ENCODE measurements around the gene NONO. TPM values are rescaled to one million over a fixed set of nuclear protein-coding genes. Genes with fewer than 3 reads are reported as not detected.

The NONO gene, protein sequence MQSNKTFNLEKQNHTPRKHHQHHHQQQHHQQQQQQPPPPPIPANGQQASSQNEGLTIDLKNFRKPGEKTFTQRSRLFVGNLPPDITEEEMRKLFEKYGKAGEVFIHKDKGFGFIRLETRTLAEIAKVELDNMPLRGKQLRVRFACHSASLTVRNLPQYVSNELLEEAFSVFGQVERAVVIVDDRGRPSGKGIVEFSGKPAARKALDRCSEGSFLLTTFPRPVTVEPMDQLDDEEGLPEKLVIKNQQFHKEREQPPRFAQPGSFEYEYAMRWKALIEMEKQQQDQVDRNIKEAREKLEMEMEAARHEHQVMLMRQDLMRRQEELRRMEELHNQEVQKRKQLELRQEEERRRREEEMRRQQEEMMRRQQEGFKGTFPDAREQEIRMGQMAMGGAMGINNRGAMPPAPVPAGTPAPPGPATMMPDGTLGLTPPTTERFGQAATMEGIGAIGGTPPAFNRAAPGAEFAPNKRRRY
- total RNA-seq (318 and 330 TPM in 2 replicates), polyA plus RNA-seq (175 and 204 TPM in 2 replicates)

- peak within 1 kb of the TSS; percentile 66 for H2AFZ ChIP-seq
- peak within 1 kb of the TSS; percentile 91 for H3K27ac ChIP-seq
- peak within 1 kb of the TSS; percentile 77 for H3K4me2 ChIP-seq
- H3K9me2 ChIP-seq (replicated peaks; ENCODE audit: insufficient read depth): no peaks in the 10 kb centered on the region
- H4K20me1 ChIP-seq (ENCODE audit: insufficient read depth, poor library complexity, severe bottlenecking): peaks cover 45% of the 10 kb centered on the region
- TF ChIP-seq, protein P1, sequence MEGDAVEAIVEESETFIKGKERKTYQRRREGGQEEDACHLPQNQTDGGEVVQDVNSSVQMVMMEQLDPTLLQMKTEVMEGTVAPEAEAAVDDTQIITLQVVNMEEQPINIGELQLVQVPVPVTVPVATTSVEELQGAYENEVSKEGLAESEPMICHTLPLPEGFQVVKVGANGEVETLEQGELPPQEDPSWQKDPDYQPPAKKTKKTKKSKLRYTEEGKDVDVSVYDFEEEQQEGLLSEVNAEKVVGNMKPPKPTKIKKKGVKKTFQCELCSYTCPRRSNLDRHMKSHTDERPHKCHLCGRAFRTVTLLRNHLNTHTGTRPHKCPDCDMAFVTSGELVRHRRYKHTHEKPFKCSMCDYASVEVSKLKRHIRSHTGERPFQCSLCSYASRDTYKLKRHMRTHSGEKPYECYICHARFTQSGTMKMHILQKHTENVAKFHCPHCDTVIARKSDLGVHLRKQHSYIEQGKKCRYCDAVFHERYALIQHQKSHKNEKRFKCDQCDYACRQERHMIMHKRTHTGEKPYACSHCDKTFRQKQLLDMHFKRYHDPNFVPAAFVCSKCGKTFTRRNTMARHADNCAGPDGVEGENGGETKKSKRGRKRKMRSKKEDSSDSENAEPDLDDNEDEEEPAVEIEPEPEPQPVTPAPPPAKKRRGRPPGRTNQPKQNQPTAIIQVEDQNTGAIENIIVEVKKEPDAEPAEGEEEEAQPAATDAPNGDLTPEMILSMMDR (IDR thresholded peaks at IDR 0.05; ENCODE audit: poor library complexity): peak; percentile 21
- no peak for TF ChIP-seq EZH2 (IDR thresholded peaks at IDR 0.05; ENCODE audit: borderline replicate concordance)
- H3K9me3 ChIP-seq (ENCODE audit: low read depth): no peaks in the 10 kb centered on the region
- H3K4me1 ChIP-seq (ENCODE audit: insufficient read depth): no peaks in the 10 kb centered on the region
- DNase-seq (ENCODE audit: low spot score): peak; percentile 95
- peak within 1 kb of the TSS; percentile 44 for H3K4me3 ChIP-seq
- peaks cover 46% of the 10 kb centered on the region for H3K79me2 ChIP-seq
- no peaks in the 10 kb centered on the region for H3K27me3 ChIP-seq
- no peaks in the 10 kb centered on the region for H3K36me3 ChIP-seq (replicated peaks; ENCODE audit: insufficient read depth, low read depth)
- WGBS (ENCODE audit: low lambda C conversion rate, missing lambda C conversion rate): 40% methylated on average over 57 of the region's 57 CpGs
Measured at GRCh38 chrX:71283403-71284143, at the start of gene NONO. Gene NONO, plus strand, starts transcription at chrX:71283635. Its CDS starts 7,003 bp downstream, at chrX:71290638.

DNA sequence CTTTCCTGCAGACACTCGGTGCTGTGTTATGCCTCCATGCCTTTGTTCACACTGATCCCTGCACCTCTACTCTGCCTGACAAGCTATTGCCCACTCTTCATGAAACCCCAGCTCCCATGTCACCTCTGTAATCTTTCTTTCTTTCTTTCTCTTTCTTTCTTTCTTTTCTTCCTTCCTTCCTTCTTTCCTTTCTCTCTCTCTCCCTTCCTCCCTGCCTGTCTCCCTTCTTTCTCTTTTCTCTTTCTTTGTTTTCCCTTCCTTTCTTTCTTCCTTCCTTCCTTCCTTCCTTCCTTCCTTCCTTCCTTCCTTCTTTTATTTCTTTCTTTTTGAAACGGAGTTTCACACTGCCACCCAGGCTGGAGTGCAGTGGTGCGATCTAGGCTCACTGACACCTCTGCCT lies 48.0 kb upstream of the NONO start:
- Histone ChIP-seq H3K4me1 (ENCODE audit: insufficient read depth) (no peaks in the 10 kb centered on the region), H3K4me3 (no peak overlapping the region), H3K79me2 (no peaks in the 10 kb centered on the region), H4K20me1 (ENCODE audit: insufficient read depth, poor library complexity, severe bottlenecking) (no peaks in the 10 kb centered on the region), H2AFZ (no peak overlapping the region), H3K9me2 (replicated peaks; ENCODE audit: insufficient read depth) (no peaks in the 10 kb centered on the region), H3K36me3 (replicated peaks; ENCODE audit: insufficient read depth, low read depth) (no peaks in the 10 kb centered on the region), H3K27me3 (no peaks in the 10 kb centered on the region), H3K9me3 (ENCODE audit: low read depth) (no peaks in the 10 kb centered on the region), H3K4me2 (no peak overlapping the region), H3K27ac (no peak overlapping the region)
- no peak for DNase-seq (ENCODE audit: low spot score)
- TF ChIP-seq, protein P1 (IDR thresholded peaks at IDR 0.05; ENCODE audit: poor library complexity): no peak
- TF ChIP-seq EZH2 (IDR thresholded peaks at IDR 0.05; ENCODE audit: borderline replicate concordance) (no peak), EZH2phosphoT487 (IDR thresholded peaks at IDR 0.05; ENCODE audit: low read depth, severe bottlenecking, unreplicated experiment) (no peak)
- WGBS (ENCODE audit: low lambda C conversion rate, missing lambda C conversion rate): 79% methylated on average over 3 of the region's 3 CpGs

DNA sequence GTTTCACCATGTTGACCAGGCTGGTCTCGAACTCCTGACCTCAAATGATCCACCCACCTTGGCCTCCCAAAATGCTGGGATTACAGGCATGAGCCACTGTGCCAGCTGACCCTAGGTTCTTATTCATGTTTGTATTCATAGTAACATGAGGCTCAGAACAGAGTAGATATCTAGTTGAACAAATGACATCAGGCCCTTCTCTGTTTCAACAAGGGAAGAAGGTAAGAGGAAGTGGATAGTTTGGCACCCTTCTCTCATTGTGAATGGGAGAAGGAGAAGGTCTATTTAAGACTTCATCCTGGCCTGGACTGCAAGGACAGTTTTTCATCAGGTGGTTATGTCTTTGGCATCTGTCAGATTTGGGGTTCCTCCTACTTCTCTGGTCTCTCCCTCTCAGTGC lies 46.6 kb upstream of the NONO start:
- H3K36me3 ChIP-seq (replicated peaks; ENCODE audit: insufficient read depth, low read depth): no peaks in the 10 kb centered on the region
- TF ChIP-seq EZH2 (IDR thresholded peaks at IDR 0.05; ENCODE audit: borderline replicate concordance): no peak
- TF ChIP-seq EZH2phosphoT487 (IDR thresholded peaks at IDR 0.05; ENCODE audit: low read depth, severe bottlenecking, unreplicated experiment): no peak
- TF ChIP-seq, protein P1 (IDR thresholded peaks at IDR 0.05; ENCODE audit: poor library complexity): no peak
- no peak overlapping the region for H3K27ac ChIP-seq
- no peak overlapping the region for H3K4me3 ChIP-seq
- no peaks in the 10 kb centered on the region for H3K9me2 ChIP-seq (replicated peaks; ENCODE audit: insufficient read depth)
- 95% methylated on average over 1 of the region's 1 CpG for WGBS (ENCODE audit: low lambda C conversion rate, missing lambda C conversion rate)
- no peaks in the 10 kb centered on the region for H3K79me2 ChIP-seq
- no peak overlapping the region for H3K4me2 ChIP-seq
- H4K20me1 ChIP-seq (ENCODE audit: insufficient read depth, poor library complexity, severe bottlenecking): no peaks in the 10 kb centered on the region
- no peaks in the 10 kb centered on the region for H3K27me3 ChIP-seq
- no peaks in the 10 kb centered on the region for H3K9me3 ChIP-seq (ENCODE audit: low read depth)
- H3K4me1 ChIP-seq (ENCODE audit: insufficient read depth): no peaks in the 10 kb centered on the region
- no peak for DNase-seq (ENCODE audit: low spot score)
- H2AFZ ChIP-seq: no peak overlapping the region
